Type B pancreatic cell (in vitro differentiated cells): ENCODE measurements around the gene SOWAHD. TPM values are rescaled to one million over a fixed set of nuclear protein-coding genes. Genes with fewer than 3 reads are reported as not detected.

Experiments used
- DNase-seq: peaks from one replicate; pipeline ENCODE4 v3.0.0; 2021; ENCODE audit warnings: mixed read lengths; ENCODE audit not compliant: unreplicated experiment; ENCODE audit errors: extremely low spot score
- H3K27ac Mint-ChIP-seq: 2 replicates; pipeline ENCODE4 v1.8.0; 2021; ENCODE audit warnings: mild to moderate bottlenecking, mixed read lengths
- H3K27me3 Mint-ChIP-seq: 2 replicates; pipeline ENCODE4 v1.8.0; 2021; ENCODE audit warnings: mixed read lengths
- H3K36me3 Mint-ChIP-seq: 2 replicates; pipeline ENCODE4 v1.8.0; 2021; ENCODE audit warnings: mixed read lengths
- H3K4me1 Mint-ChIP-seq: one replicate; pipeline ENCODE4 v1.8.0; 2021; ENCODE audit warnings: mixed read lengths; ENCODE audit not compliant: unreplicated experiment
- H3K4me3 Mint-ChIP-seq: 2 replicates; pipeline ENCODE4 v1.8.0; 2021; ENCODE audit warnings: mild to moderate bottlenecking, mixed read lengths
- H3K9me3 Mint-ChIP-seq: 2 replicates; pipeline ENCODE4 v1.8.0; 2021; ENCODE audit warnings: mixed read lengths
- CTCF ChIP-seq: fragments of 200-600 bp; sonication (generic); conservative IDR thresholded peaks from 2 replicates; pipeline ENCODE4 v1.5.0; 2021; ENCODE audit warnings: antibody characterized with exemption, mild to moderate bottlenecking
- total RNA-seq: library from RNA; stranded (reverse); gene quantifications from 2 replicates; pipeline ENCODE4 v1.2.1, GENCODE V29; 2021; ENCODE audit warnings: low replicate concordance

The SOWAHD gene
- total RNA-seq, 1 donor from 2014 or later = 0.63 TPM

- H3K27me3 Mint-ChIP-seq = no peaks in the 10 kb centered on the region
- no peaks in the 10 kb centered on the region for H3K4me1 Mint-ChIP-seq
- H3K36me3 Mint-ChIP-seq = peaks cover 4% of the 10 kb centered on the region
- no peak for TF ChIP-seq CTCF
- H3K27ac Mint-ChIP-seq = no peak overlapping the region
- H3K4me3 Mint-ChIP-seq = no peak overlapping the region
- no peak for DNase-seq
- no peaks in the 10 kb centered on the region for H3K9me3 Mint-ChIP-seq
These were observed 17.3 kb downstream of the SOWAHD start for GRCh38 chrX:119775517-119776238.

- Mint-ChIP-seq H3K4me1 (no peaks in the 10 kb centered on the region), H3K27me3 (no peaks in the 10 kb centered on the region), H3K36me3 (peaks cover 5% of the 10 kb centered on the region), H3K4me3 (no peak overlapping the region), H3K27ac (no peak overlapping the region), H3K9me3 (no peaks in the 10 kb centered on the region)
- DNase-seq = no peak
- no peak for TF ChIP-seq CTCF
These were observed 20.4 kb downstream of the SOWAHD start for GRCh38 chrX:119778829-119779228.

GRCh38 chrX:119783026-119783425, 24.6 kb downstream of the SOWAHD start:
- no peaks in the 10 kb centered on the region for H3K4me1 Mint-ChIP-seq
- no peaks in the 10 kb centered on the region for H3K27me3 Mint-ChIP-seq
- no peak for DNase-seq
- peaks cover 12% of the 10 kb centered on the region for H3K36me3 Mint-ChIP-seq
- H3K9me3 Mint-ChIP-seq = no peaks in the 10 kb centered on the region
- H3K27ac Mint-ChIP-seq = no peak overlapping the region
- H3K4me3 Mint-ChIP-seq = no peak overlapping the region
- TF ChIP-seq CTCF = no peak

- H3K27ac Mint-ChIP-seq = no peak overlapping the region
- H3K4me3 Mint-ChIP-seq = peak overlapping the region; percentile 15
- H3K9me3 Mint-ChIP-seq = no peaks in the 10 kb centered on the region
- no peaks in the 10 kb centered on the region for H3K27me3 Mint-ChIP-seq
- H3K4me1 Mint-ChIP-seq = no peaks in the 10 kb centered on the region
- no peak for DNase-seq
- peak; percentile 58 for TF ChIP-seq CTCF
- peaks cover 21% of the 10 kb centered on the region for H3K36me3 Mint-ChIP-seq
These were observed 26.5 kb downstream of the SOWAHD start for GRCh38 chrX:119784747-119785446.

GRCh38 chrX:119790977-119791436, 32.6 kb downstream of the SOWAHD start:
- no peak for TF ChIP-seq CTCF
- H3K4me1 Mint-ChIP-seq = no peaks in the 10 kb centered on the region
- H3K27ac Mint-ChIP-seq = peak overlapping the region; percentile 96
- H3K36me3 Mint-ChIP-seq = peaks cover 13% of the 10 kb centered on the region
- no peak for DNase-seq
- peak overlapping the region; percentile 95 for H3K4me3 Mint-ChIP-seq
- H3K9me3 Mint-ChIP-seq = no peaks in the 10 kb centered on the region
- no peaks in the 10 kb centered on the region for H3K27me3 Mint-ChIP-seq
